Stimulated activated CD4-positive, alpha-beta T cell treated with anti-CD3 and anti-CD28 coated beads, Interleukin-12 subunit alpha, Interleukin-12 subunit beta, amount 100 ng/mL, for 48 hours (primary cell): Measurements from ENCODE around the gene BST1.

Source experiments
- DNase-seq, 3 donors: peaks; one replicate each; pipeline ENCODE4 v3.0.0-alpha.2; 2020; ENCODE audit warnings: low read depth in 2 of 3, low spot score in 1 of 3

Gene BST1

GRCh38 chr4:15776871-15777648, 74.2 kb downstream of the BST1 start:
- DNase-seq, result no peak

DNA sequence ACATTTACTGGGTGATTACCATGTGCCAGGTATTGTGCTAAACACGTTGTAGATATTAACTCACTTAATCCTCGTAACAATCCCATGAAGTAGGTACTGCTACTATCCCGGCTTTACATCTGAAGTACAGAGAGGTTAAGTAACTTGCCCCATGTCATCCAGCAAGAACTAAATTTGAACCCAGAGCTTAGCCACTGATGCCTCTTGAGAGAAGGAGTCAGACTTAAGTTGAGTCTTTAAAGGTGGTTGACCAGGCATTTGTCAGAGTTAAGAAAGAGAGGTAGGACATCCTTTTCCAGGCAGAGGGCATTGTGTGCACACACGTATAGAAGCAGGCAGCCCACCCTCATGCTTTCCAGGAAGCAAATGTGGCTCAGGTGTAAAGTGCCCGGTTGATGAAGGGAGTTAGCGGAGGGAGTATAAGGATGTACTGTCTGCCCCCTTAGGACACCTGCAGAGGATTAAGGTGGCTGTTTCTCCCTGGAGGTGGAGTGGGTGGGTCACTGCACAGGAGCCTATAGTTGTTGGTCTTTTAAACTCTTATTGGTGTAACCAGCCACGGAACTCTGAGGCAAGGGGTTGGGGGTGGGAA, 74.9 kb downstream of the BST1 start:
- no peak for DNase-seq

GRCh38 chr4:15778289-15779241, 75.7 kb downstream of the BST1 start, which contains the start of gene CD38:
TSS of gene CD38 (plus strand) at chr4:15778328. CDS start at chr4:15778415, 87 bp downstream.
- peak; percentile 41 to 48 (median 45) for DNase-seq

- DNase-seq, result no peak
Observed at GRCh38 chr4:15779306-15779705, 76.4 kb downstream of the BST1 start.

- no peak for DNase-seq
Observed at GRCh38 chr4:15779809-15780208, 76.9 kb downstream of the BST1 start.

GRCh38 chr4:15781427-15782095, 78.7 kb downstream of the BST1 start:
- DNase-seq, result peak in 1 of 3 donors; percentile 30
